GM12892 (cell line): Measurements from ENCODE around the gene FBRSL1.

Source experiments
- DNase-seq: peaks from one replicate; pipeline ENCODE4 v3.0.0; 2011; ENCODE audit not compliant: insufficient read length
- FAIRE-seq: peaks from 2 replicates; lab custom pipeline; 2011; peaks lifted over from hg19 to GRCh38; lab: Jason Lieb, UNC
- POLR2A ChIP-seq: IDR thresholded peaks from 2 replicates; pipeline ENCODE4 v1.6.1; 2011; ENCODE audit warnings: low read depth, low read length, control low read depth
- POLR2AphosphoS5 ChIP-seq: IDR thresholded peaks from 2 replicates; pipeline ENCODE4 v1.6.1; 2011; ENCODE audit warnings: low read depth, low read length, control low read depth
- TAF1 ChIP-seq: IDR thresholded peaks from 2 replicates; pipeline ENCODE4 v1.6.1; 2011; ENCODE audit warnings: low read depth, mild to moderate bottlenecking, control low read depth, low read length, borderline replicate concordance

The FBRSL1 gene

DNA sequence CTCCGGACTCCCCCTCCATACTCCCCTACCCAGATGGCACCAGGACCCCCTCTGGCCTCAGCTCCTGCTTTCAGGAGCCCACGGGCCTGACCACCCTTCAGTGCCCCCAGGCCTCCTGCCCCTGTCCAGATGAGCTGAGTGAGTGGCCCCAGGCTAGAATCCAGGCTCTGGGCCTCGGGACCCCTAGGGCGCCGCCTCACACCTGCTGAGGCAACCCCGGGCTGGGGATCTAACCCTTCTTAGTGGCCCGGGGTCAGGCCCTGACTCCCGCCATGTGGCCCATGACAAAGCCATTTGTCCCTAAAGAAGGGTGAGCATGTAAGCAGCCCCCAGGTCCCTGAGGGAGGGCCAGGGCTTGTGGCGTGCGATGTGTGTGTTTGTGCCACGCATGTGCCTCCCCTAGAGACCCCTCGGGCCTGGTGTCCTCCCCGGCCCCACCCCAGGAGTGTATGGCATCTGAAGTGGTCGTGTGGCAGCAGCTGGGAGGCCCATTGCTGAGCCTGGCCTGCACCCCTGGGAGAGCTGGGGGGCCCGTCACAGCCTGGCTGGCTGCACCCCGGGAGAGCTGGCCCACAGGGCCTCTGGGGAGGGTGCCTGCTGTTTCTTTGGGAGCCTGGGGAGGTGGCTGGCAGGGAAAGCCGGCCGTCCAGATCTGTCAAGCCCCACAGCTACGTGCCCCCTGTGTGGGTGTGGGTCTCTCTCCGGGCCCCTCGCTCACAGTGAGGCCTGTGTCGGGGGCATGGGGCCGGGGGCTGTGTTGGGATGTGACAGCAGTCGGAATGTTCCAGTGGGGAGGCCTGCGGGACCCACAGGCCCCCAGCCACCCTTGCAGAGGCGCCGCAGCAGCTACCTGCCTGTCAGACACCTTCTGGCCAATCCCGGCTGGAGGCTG lies 7.8 kb downstream of the FBRSL1 start:
- TF ChIP-seq POLR2A (no peak), TAF1 (no peak), POLR2AphosphoS5 (no peak)
- no peak for DNase-seq
- FAIRE-seq, result no peak

DNA sequence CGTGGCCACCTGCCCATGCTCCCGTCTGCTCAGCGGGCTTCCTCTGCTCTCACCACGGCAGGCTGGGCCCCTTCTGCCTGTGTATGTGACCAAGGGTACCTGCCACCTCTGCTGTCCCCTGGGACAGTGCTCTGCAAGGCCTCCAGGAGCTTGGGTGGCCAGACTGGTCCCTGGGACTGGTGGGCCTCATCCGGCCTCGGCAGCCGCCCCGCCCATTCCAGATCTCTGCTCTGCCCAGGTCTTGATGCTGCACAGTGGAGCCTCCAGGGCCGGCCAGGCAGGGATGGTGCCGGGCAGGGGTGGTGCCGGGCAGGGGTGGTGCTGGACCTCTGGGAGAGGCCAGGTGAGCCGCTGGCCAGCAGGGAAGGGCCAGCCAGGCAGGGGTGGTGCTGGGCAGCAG lies 9.0 kb downstream of the FBRSL1 start:
- FAIRE-seq (no peak), DNase-seq (no peak)
- TF ChIP-seq POLR2AphosphoS5 (no peak), POLR2A (no peak), TAF1 (no peak)

DNA sequence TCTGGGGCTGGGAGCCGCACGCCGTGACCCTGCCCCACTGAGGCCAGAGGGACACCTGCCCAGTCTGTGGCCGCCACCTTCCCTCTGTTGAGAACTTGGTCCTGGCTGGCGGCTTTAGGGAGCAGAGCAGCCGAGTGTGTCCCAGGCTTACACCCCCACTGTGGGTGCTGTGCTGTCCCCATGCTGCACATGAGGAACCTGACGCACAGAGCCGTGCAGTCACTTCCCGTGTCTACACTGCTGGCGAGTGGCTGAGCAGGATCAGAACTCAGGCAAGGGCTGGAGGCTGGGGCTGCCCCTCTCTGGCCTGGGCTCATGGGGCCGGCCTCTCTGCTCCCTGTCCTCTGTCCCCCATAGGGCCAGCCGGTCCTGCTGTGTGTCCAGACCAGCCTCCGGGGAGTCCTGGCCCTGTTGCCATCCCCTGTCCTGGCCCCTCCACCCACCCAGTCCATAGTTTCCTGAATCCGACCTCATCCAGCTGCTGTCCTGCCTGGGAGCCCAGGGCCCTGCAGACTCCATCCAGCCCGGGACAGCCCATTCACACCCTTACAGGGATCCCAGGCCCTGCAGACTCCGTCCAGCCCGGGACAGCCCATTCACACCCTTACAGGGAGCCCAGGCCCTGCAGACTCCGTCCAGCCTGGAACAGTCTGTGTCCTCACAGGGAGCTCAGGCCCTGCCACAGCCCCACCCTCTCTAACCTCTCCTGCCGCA lies 10.3 kb downstream of the FBRSL1 start:
- no peak for TF ChIP-seq TAF1
- TF ChIP-seq POLR2AphosphoS5, result no peak
- no peak for TF ChIP-seq POLR2A
- DNase-seq (no peak), FAIRE-seq (no peak)

DNA sequence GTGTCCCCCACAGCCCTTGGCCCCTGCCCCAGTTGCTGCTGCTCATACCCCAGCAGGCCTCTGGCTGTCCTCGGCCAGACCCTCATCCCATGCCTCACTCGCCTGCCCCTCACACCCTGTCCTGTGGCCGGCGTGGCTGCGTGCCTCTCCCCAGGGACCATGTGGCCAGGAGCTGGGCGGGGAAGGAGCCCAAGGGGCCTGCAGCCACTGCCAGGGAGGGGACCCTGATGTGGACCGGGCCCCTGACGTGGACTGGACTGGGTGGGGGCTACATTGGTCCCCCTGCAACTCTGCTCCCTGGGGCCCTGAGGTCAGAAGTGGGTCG lies 10.9 kb downstream of the FBRSL1 start:
- TF ChIP-seq POLR2AphosphoS5 (no peak), TAF1 (no peak), POLR2A (no peak)
- no peak for FAIRE-seq
- no peak for DNase-seq

DNA sequence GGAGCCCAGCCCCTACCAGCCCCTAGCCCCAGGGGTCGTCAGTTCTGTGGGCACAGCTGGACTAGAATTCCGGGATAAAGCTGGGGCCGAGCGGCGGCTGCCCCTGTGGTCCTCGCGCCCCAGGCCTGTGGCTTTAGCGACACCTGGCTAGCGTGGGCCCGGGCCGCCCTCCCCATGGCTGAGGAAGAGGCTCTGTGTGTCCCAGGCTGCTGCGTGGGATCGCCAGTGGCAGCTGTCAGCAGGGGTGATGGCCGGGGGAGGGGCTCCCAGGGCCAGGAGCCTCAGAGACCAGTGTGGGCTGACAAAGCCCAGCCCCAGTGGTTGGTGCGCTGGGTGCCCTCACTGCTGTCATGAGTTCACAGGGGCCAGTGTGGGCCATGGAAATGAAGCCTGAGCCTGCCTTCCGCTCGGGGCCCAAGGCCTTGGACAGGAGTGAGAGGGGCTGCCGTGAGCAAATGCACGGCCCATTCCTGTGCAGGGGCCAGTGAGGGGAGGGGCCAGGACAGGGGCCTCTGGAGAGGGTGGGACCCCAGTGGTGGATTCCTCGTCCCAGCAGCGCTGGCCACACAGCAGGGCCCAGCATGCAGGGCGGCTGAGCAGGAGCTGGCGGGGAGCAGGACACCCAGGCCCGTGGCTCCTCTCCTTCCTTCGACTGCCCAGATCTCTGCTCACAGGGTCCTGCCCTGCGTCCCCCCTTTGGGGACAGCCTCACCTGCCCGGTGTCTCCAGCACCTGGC lies 11.4 kb downstream of the FBRSL1 start:
- TF ChIP-seq TAF1, result no peak
- TF ChIP-seq POLR2A, result no peak
- no peak for TF ChIP-seq POLR2AphosphoS5
- no peak for FAIRE-seq
- DNase-seq, result no peak

DNA sequence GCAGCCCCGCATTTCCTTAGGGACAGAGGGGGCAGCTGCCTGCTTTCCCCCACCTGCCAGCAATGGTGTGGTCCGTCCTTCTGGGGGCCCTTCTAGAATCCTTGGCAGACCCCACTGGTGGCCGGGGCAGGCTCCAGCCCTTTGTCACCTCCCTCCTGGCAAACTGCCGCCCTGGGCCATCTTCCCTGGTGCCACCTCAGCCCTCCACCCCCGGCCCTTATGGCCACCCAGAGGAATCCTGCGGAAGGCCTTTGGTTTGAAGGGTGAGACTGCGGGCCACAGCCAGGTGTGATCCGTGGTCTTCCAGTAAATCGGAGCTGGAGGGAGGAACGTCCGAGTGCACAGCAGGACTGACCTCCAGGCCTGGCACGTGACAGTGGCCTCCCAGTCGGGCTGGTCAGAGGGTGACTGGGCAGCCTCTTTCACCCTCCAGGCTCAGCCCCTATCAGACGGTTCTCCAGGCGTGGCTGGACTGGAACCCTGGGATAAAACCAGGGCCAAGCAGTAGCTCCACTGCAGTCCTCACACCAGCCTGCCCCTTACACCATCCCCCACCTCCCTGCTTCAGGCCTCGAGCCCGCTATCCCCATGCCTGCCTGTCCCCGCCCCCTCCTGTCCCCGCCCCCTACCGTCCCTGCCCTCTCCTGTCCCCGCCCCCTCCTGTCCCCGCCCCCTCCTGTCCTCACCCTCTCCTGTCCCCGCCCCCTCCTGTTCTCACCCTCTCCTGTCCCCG lies 12.4 kb downstream of the FBRSL1 start:
- no peak for DNase-seq
- TF ChIP-seq POLR2A, result no peak
- no peak for FAIRE-seq

DNA sequence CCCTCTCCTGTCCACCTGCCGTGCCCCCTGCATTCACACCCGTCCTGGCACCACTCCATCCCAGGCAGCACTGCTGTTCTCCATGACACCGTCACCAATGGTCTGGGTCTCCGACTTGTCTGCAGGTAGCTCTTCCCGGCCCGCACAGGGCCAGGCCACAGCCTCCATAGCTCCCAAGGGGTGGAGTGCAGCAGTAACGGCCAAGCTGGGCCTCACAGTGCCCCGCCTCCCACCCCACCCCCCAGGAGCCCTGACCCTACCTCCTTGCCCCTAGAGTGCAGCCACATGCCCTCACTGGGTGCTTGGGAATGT lies 12.9 kb downstream of the FBRSL1 start:
- no peak for DNase-seq
- TF ChIP-seq POLR2A (no peak), POLR2AphosphoS5 (no peak), TAF1 (no peak)
- no peak for FAIRE-seq

DNA sequence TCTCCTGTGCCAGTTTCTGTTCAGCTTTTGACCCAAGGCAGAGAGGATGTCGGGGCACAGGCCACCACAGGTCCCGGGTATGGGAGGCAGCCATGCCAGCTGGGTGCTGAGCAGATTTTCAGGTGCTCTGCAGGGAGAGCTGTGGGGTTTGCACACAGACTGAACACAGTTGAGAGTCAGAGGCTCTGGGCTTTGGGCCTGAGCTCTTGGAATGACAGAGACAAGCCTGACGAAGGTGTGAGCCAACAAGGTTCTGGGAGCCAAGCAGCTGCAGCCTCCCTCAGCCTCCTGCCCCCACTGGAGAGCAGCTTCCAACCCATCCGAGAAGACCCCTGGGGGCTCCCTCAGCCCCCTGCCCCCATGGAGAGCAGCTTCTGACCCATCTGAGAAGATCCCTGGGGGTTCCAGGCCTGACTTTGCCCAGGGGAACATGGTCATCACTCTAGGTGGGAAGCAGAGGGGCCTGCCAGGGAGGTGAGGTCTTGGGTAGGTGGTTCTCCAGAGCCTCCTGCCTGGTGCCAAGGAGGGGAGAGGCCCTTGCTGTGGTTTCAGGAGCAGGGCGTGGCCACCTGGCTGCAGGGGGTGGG lies 13.8 kb downstream of the FBRSL1 start:
- TF ChIP-seq TAF1 (no peak), POLR2A (no peak), POLR2AphosphoS5 (no peak)
- DNase-seq, result no peak
- FAIRE-seq, result no peak

DNA sequence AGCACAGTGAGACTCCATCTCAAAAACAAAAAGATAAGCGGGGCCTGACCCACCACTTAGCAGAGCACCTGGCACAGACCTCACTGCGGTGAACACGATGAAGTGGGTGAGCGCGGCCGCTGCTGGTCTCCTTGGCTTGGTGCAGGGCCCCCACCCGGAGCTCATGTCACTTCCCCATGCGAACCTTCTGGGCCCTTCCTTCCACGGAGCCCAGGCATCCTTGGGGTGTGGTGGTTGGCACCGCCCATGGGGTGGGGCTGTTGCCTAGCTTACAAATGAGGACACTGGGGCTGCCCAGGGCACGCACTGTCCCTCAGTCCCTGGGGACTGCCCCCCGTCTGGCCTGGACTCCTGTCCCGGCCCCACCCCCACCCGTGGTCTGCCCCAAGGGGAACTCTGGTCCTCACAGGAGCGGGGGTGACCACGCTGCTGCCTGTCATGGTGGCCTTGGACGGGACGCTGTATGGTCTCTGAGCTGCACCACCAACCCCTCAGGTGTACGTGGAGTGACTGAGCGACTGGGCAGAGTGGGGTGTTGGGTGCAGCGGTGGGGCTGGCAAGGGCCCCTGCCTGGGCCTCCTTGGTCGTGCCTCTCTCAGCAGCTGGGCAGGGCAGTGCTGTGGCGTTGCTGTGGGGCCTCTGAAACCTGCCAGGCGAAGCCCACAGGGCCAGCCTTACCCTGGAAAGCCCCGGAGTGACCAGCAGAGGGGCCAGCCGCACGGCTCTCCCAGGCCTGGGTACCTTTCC lies 15.3 kb downstream of the FBRSL1 start:
- TF ChIP-seq POLR2AphosphoS5 (no peak), TAF1 (no peak), POLR2A (no peak)
- no peak for FAIRE-seq

DNA sequence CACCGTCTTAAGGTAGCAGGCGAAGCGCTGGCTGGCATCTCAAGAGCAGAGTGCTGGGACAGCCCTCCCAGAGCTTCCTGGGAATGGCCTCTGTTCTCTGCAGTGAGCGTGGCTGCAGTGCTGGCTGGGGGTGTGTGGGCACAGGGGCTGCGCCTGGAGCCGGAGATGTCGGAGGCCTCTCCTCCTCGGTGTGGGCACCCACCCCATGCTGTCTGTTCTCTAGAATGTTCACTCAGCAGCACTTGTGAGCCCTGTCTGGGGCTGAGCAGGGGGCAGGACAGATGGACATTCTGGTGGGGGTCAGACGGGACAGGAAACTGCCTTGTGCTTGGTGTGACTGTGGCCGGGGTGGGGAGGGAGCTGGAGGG lies 15.9 kb downstream of the FBRSL1 start:
- no peak for FAIRE-seq
- no peak for TF ChIP-seq POLR2A
- TF ChIP-seq TAF1, result no peak
- no peak for TF ChIP-seq POLR2AphosphoS5
- no peak for DNase-seq

More for the DNA sequence above, 15.3 kb downstream of the FBRSL1 start:
- DNase-seq, result no peak

DNA sequence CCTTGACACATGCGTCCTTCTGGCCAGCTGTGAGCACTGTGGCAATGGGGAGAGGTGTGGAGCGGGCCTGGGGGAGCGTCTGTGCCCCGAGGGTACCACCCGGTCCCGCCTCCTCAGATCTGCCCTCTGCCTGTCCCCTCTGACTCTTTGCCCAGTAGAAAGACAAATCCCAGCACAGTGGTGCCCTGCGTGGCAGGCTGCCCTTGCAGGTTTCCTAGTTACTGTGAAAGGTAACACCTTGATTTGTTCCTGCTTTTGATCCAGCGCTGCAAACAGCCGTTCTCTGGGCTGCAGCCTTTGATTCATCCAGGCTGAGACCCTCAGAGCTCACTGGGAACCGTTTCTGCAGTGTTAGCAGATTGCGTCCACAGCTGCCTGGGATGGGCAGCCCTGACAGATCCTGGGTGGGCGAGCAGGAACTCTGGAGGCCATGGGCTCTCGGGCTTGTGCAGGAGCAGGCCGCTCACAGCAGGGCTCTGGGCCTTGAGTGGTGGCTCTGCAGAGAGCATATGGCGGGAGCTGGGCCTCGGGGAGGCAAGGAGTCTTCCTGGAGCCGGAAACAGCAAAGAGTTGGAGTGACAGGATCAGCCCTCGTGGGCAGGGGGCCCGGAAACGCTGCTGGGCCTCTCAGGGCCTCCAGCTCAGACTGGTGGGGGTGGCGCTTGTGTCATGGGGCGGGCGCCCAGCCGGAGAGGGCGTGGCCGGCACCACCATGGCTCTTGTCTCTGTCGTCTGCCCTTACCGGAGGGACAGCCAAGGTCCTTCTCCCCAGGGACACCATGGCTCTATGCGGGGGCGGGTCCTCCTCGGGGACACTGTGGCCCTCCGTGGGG lies 16.6 kb downstream of the FBRSL1 start:
- DNase-seq (peak; percentile 82), FAIRE-seq (no peak)
- no peak for TF ChIP-seq POLR2AphosphoS5
- no peak for TF ChIP-seq TAF1
- no peak for TF ChIP-seq POLR2A

DNA sequence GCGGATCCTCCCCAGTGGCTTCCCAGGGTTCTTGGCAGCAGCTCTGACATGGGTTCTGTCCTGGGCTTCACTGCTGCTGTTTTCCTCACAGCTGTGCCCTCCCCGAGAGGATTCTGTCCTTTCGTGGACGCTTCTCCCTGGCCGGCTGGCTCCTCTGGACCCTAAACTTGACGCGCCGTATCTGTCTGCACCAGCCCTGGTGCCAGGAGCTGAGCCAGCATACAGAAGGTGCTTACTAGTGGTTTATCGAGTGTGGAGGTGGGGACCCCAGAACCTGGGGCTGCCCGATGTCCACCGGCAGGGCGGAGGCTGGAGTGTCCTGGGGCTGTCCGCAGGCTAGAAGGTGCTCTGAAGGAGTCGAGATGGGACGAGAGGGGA lies 17.2 kb downstream of the FBRSL1 start:
- TF ChIP-seq POLR2AphosphoS5 (no peak), POLR2A (no peak), TAF1 (no peak)
- FAIRE-seq, result no peak
- no peak for DNase-seq
